SK-N-MC (cell line): ENCODE data around the gene NDUFS4.

Experiments used
- FOXP2 ChIP-seq: optimal IDR thresholded peaks from 2 replicates; pipeline ENCODE3; 2011; ENCODE audit warnings: mild to moderate bottlenecking, moderate library complexity; ENCODE audit not compliant: insufficient read depth; ENCODE audit errors: extremely low read length, control extremely low read depth
- POLR2AphosphoS5 ChIP-seq: IDR thresholded peaks from 2 replicates; pipeline ENCODE4 v1.6.1; 2012; ENCODE audit warnings: mild to moderate bottlenecking, low read depth, low read length, borderline replicate concordance

DNA sequence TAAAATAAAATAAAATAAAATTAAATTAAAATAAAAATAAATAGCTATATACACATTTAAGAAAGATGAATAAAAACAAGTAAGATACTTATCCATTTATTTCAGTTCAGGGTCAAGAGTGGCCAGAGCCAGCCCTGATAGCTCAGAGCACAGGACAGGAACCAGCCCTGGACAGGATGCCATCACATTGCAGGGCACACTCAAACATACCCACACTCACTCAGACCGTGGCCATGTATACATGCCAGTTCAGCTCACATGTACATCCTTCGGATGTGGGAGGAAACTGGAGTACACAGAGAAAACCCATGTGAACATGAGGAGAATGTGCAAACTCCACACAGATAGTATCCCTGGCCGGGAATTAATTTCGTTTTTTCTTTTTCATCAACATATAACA is 21.8 kb downstream of the NDUFS4 start:
- TF ChIP-seq POLR2AphosphoS5 (no peak), FOXP2 (no peak)
